D721Med (cell line): ENCODE results near the gene ADCK1.

Source experiments
- DNase-seq: peaks from one replicate; pipeline ENCODE4 v3.0.0; 2011; ENCODE audit warnings: low spot score; ENCODE audit not compliant: insufficient read length
- FAIRE-seq: peaks from 2 replicates; lab custom pipeline; 2011; peaks lifted over from hg19 to GRCh38; lab: Jason Lieb, UNC
- TF ChIP-seq, protein P1 (sequence below): IDR thresholded peaks from 2 replicates; pipeline ENCODE4 v1.5.1; 2012; ENCODE audit warnings: mild to moderate bottlenecking, control low read depth; ENCODE audit not compliant: insufficient read depth; ENCODE audit errors: missing control alignments

ADCK1 gene

DNA sequence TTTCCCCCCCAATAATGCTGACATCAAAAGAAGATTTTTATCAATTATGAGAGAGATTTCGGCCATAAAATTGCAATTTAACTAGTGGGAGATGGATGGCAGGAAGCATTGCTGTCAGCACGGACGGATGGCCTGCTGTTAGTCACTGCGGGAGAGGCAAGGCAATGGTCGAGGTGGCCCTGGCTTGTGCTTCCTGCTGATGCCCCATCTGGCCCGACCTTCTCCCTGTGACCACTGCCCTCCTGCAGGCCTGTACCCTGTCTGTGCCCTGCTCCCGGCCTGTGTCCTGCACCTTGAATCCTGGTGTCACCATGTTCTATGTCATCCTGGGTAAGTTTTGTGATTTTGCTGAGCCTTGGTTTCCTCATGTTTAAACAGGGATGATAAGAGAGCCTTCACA is 67.6 kb downstream of the ADCK1 start:
- TF ChIP-seq, protein P1, sequence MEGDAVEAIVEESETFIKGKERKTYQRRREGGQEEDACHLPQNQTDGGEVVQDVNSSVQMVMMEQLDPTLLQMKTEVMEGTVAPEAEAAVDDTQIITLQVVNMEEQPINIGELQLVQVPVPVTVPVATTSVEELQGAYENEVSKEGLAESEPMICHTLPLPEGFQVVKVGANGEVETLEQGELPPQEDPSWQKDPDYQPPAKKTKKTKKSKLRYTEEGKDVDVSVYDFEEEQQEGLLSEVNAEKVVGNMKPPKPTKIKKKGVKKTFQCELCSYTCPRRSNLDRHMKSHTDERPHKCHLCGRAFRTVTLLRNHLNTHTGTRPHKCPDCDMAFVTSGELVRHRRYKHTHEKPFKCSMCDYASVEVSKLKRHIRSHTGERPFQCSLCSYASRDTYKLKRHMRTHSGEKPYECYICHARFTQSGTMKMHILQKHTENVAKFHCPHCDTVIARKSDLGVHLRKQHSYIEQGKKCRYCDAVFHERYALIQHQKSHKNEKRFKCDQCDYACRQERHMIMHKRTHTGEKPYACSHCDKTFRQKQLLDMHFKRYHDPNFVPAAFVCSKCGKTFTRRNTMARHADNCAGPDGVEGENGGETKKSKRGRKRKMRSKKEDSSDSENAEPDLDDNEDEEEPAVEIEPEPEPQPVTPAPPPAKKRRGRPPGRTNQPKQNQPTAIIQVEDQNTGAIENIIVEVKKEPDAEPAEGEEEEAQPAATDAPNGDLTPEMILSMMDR, result no peak
- DNase-seq (no peak), FAIRE-seq (no peak)

DNA sequence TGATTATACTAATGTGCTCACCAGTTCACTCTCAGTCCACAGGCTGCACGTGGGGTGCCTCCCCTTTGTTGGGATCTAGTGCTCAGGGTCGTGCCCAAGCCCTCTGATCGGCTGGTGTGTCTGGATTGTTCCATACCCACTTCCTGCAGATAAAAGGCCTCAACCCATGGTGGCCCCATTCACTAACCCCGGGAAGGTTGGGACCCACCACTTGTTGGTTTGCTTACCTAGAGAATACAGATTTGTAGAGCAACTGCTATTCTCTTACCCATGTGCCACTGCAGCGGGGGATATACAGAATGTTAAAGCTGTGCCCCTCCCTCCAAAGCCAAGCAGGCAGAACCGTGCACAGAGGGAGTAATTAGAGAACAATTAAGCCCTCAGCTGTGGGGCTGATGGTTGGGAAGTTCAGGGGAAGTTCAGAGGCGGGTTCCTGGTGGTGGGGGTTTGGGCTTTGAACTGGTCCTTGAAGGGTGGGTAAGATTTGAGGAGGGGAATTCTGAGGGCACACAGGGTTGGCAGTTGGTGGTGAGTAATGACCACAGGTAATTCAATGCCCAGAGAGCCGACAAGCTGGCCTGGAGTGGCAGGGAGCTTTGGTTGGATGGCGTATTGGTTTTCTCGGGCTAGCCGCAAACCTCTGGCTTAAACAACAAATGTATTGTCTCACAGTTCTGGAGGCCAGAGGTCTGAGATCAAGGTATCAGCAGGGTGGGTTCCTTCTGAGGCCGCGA is 68.8 kb downstream of the ADCK1 start:
- FAIRE-seq (no peak), DNase-seq (no peak)
- TF ChIP-seq, protein P1, result no peak

- TF ChIP-seq, protein P1, result no peak
- FAIRE-seq (no peak), DNase-seq (no peak)
Measured at GRCh38 chr14:77869340-77869739, 69.4 kb downstream of the ADCK1 start.

DNA sequence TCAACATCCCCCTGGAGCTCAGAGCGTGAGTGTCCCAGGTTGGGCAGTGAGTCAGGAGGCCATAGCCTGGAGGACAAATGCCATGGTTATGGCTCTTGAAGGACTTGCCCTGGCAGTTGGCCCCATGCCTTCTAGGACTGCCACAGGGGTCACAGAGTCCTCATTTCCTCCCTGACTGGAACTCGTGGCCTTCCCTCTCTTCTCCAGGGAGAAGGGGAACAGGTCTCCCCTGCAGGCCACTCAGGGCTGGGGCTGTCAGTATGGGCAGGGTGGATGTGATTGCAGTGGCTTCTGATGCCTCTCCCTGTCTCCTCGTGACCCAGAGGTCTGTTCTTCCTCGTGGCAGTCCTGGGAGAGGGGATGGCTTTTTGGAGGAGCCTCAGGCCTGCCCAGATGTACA is 70.7 kb downstream of the ADCK1 start:
- FAIRE-seq, result no peak
- TF ChIP-seq, protein P1, result no peak
- no peak for DNase-seq

DNA sequence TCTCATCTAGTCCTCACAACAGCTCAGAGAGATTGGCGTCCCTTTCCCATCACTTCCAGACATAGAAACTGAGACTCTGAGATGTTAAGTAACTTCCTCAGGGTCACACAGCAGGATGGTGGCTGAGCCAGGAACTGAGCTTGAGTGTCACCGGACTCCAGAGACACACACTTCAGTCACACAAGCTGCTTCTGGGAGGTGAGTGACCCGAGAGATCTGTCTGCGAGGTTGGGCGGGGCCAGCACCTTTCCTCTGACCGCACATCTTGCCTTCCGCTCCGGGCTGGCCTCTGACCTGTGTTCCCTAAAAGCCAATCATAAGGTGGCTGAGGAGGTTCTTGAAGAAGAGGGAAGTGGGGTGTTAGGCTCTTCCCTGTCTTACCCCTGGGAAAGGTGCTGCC is 72.2 kb downstream of the ADCK1 start:
- DNase-seq (no peak), FAIRE-seq (no peak)
- TF ChIP-seq, protein P1, result no peak

DNA sequence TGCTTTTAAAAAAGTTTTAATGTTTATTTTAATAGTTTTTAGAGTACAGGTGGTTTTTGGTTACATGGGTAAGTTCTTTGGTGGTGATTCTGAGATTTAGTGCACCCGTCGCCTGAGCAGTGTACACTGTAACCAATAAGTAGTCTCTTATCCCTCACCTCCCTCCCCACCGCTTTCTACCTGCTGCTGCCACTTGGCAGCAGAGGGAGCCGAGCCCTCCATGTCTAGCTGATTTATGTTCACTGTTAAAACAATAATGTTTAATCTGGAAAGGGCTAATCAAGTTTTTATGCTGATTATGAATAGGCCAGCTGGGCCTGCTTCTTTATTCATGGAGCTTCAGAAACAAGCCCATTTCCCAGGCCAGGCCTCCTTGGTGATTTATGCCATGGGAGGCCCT is 73.1 kb downstream of the ADCK1 start:
- TF ChIP-seq, protein P1, result no peak
- DNase-seq (no peak), FAIRE-seq (no peak)

GRCh38 chr14:77878783-77879182 is 78.9 kb downstream of the ADCK1 start:
- no peak for FAIRE-seq
- DNase-seq, result no peak

More at GRCh38 chr14:77878783-77879182, 78.9 kb downstream of the ADCK1 start:
- TF ChIP-seq, protein P1, result no peak
